Trophoblast cell (in vitro differentiated cells and primary cell): Measurements from ENCODE around the gene PTPRN.

Experiments
- DNase-seq, 2 donors: peaks; one replicate each; pipeline ENCODE4 v3.0.0-alpha.2; 2016
- H2AFZ ChIP-seq: 2 replicates; pipeline ENCODE4 v1.6.1; 2013; ENCODE audit warnings: low read length, moderate library complexity, mild to moderate bottlenecking; ENCODE audit not compliant: insufficient read depth, poor library complexity
- H2AK5ac ChIP-seq: 2 replicates; pipeline ENCODE4 v1.6.1; 2013; ENCODE audit warnings: mild to moderate bottlenecking, low read length
- H2BK120ac ChIP-seq: 2 replicates; pipeline ENCODE4 v1.6.1; 2013; ENCODE audit warnings: low read length, mild to moderate bottlenecking, moderate library complexity; ENCODE audit not compliant: insufficient read depth, poor library complexity
- H2BK12ac ChIP-seq: 2 replicates; pipeline ENCODE4 v1.6.1; 2013; ENCODE audit warnings: mild to moderate bottlenecking, low read length, moderate library complexity
- H2BK5ac ChIP-seq: 2 replicates; pipeline ENCODE4 v1.6.1; 2013; ENCODE audit warnings: low read length, low read depth, moderate library complexity, mild to moderate bottlenecking; ENCODE audit not compliant: poor library complexity
- H3K14ac ChIP-seq: 2 replicates; pipeline ENCODE4 v1.6.1; 2013; ENCODE audit warnings: mild to moderate bottlenecking, low read length
- H3K18ac ChIP-seq: 2 replicates; pipeline ENCODE4 v1.6.1; 2013; ENCODE audit warnings: mild to moderate bottlenecking, low read length
- H3K23ac ChIP-seq: 2 replicates; pipeline ENCODE4 v1.6.1; 2013; ENCODE audit warnings: low read length
- H3K27ac ChIP-seq: 2 replicates; pipeline ENCODE4 v1.5.1; 2013; ENCODE audit warnings: low read depth, mild to moderate bottlenecking, inconsistent platforms, low read length, moderate library complexity
- H3K27me3 ChIP-seq: 2 replicates; pipeline ENCODE4 v1.6.1; 2013; ENCODE audit warnings: inconsistent platforms, mild to moderate bottlenecking, low read length, moderate library complexity; ENCODE audit not compliant: insufficient read depth
- H3K36me3 ChIP-seq, 2 experiments: 1 replicate in 1 of 2; 2 replicates in 1 of 2; pipeline ENCODE4 v1.6.1; 2013; ENCODE audit warnings: low read length in 2 of 2, mild to moderate bottlenecking in 2 of 2, moderate library complexity in 1 of 2; ENCODE audit not compliant: insufficient read depth in 2 of 2, control insufficient read depth in 1 of 2
- H3K4ac ChIP-seq: 2 replicates; pipeline ENCODE4 v1.6.1; 2013; ENCODE audit warnings: low read depth, mild to moderate bottlenecking, low read length, moderate library complexity
- H3K4me1 ChIP-seq, 2 experiments: 1 replicate in 1 of 2; 2 replicates in 1 of 2; pipeline ENCODE4 v1.6.1; 2013; ENCODE audit warnings: low read length in 2 of 2, mild to moderate bottlenecking in 2 of 2, moderate library complexity in 1 of 2; ENCODE audit not compliant: insufficient read depth in 2 of 2, control insufficient read depth in 1 of 2
- H3K4me2 ChIP-seq: 2 replicates; pipeline ENCODE4 v1.6.1; 2013; ENCODE audit warnings: inconsistent platforms, mild to moderate bottlenecking, low read length, moderate library complexity
- H3K4me3 ChIP-seq: 2 replicates; pipeline ENCODE4 v1.5.1; 2013; ENCODE audit warnings: mild to moderate bottlenecking, low read depth, low read length, inconsistent platforms
- H3K79me1 ChIP-seq: one replicate; pipeline ENCODE4 v1.6.1; 2013; ENCODE audit warnings: low read length
- H3K79me2 ChIP-seq: 2 replicates; pipeline ENCODE4 v1.6.1; 2013; ENCODE audit warnings: low read length, mild to moderate bottlenecking; ENCODE audit not compliant: control insufficient read depth, insufficient read depth, poor library complexity
- H3K9ac ChIP-seq: 2 replicates; pipeline ENCODE4 v1.6.1; 2013; ENCODE audit warnings: mild to moderate bottlenecking, low read length
- H3K9me3 ChIP-seq: 2 replicates; pipeline ENCODE4 v1.6.1; 2013; ENCODE audit warnings: low read depth, mild to moderate bottlenecking, control low read depth, inconsistent platforms, low read length; ENCODE audit not compliant: insufficient read depth
- H4K12ac ChIP-seq: 2 replicates; pipeline ENCODE4 v1.6.1; 2013; ENCODE audit warnings: low read depth, mild to moderate bottlenecking, low read length, moderate library complexity
- H4K8ac ChIP-seq: 2 replicates; pipeline ENCODE4 v1.6.1; 2013; ENCODE audit warnings: low read depth, mild to moderate bottlenecking, low read length, moderate library complexity
- H4K91ac ChIP-seq: one replicate; pipeline ENCODE4 v1.6.1; 2013; ENCODE audit warnings: low read depth, mild to moderate bottlenecking, low read length, moderate library complexity
- WGBS: extraction: QIAGEN DNeasy Blood & Tissue Kit; methylation state at CpG from one replicate; pipeline ENCODE4 v1.1.7; 2013; ENCODE audit warnings: missing lambda C conversion rate; ENCODE audit not compliant: insufficient read length, insufficient coverage; ENCODE audit errors: extremely low coverage; 5-methylcytosine and 5-hydroxymethylcytosine counted together

Gene PTPRN

GRCh38 chr2:219251656-219252055, 57.5 kb downstream of the PTPRN start:
- DNase-seq: no peak
- no peaks in the 10 kb centered on the region for H3K79me1 ChIP-seq
- peaks cover 10% of the 10 kb centered on the region for H3K9me3 ChIP-seq
- no peak overlapping the region for H2BK12ac ChIP-seq
- H3K4me2 ChIP-seq: no peak overlapping the region
- H4K8ac ChIP-seq: no peak overlapping the region
- no CpG with 5 or more reads among the region's 6 CpGs for WGBS
- H2AK5ac ChIP-seq: no peak overlapping the region
- H2BK5ac ChIP-seq: no peak overlapping the region
- no peaks in the 10 kb centered on the region for H3K79me2 ChIP-seq
- H3K9ac ChIP-seq: no peak overlapping the region
- H3K14ac ChIP-seq: no peak overlapping the region
- H3K27ac ChIP-seq: no peak overlapping the region
- H3K36me3 ChIP-seq: peaks cover 8 to 13% of the 10 kb centered on the region in 2 experiments
- no peak overlapping the region for H3K4me3 ChIP-seq
- peaks cover 18 to 26% of the 10 kb centered on the region in 2 experiments for H3K4me1 ChIP-seq
- no peak overlapping the region for H3K18ac ChIP-seq
- no peak overlapping the region for H2BK120ac ChIP-seq
- H3K4ac ChIP-seq: no peak overlapping the region
- peaks cover 44% of the 10 kb centered on the region for H3K27me3 ChIP-seq
- H4K12ac ChIP-seq: no peak overlapping the region
- no peak overlapping the region for H2AFZ ChIP-seq
- H3K23ac ChIP-seq: no peak overlapping the region
- H4K91ac ChIP-seq: no peak overlapping the region

- no peak overlapping the region for H4K91ac ChIP-seq
- no peak overlapping the region for H3K9ac ChIP-seq
- H3K14ac ChIP-seq: no peak overlapping the region
- H2BK12ac ChIP-seq: no peak overlapping the region
- DNase-seq: no peak
- H3K79me2 ChIP-seq: peaks cover 4% of the 10 kb centered on the region
- H3K9me3 ChIP-seq: peaks cover 10% of the 10 kb centered on the region
- H3K23ac ChIP-seq: no peak overlapping the region
- H3K27ac ChIP-seq: no peak overlapping the region
- peaks cover 40% of the 10 kb centered on the region for H3K27me3 ChIP-seq
- no peak overlapping the region for H2BK120ac ChIP-seq
- peaks cover 5% of the 10 kb centered on the region for H3K79me1 ChIP-seq
- no peak overlapping the region for H3K4me2 ChIP-seq
- peaks cover 8 to 13% of the 10 kb centered on the region in 2 experiments for H3K36me3 ChIP-seq
- H2AK5ac ChIP-seq: no peak overlapping the region
- WGBS: no CpG with 5 or more reads among the region's 22 CpGs
- H3K4me1 ChIP-seq: peaks cover 23 to 30% of the 10 kb centered on the region in 2 experiments
- no peak overlapping the region for H3K18ac ChIP-seq
- no peak overlapping the region for H3K4me3 ChIP-seq
- H3K4ac ChIP-seq: no peak overlapping the region
- no peak overlapping the region for H2AFZ ChIP-seq
- H4K12ac ChIP-seq: no peak overlapping the region
- no peak overlapping the region for H4K8ac ChIP-seq
- no peak overlapping the region for H2BK5ac ChIP-seq
These were observed 59.0 kb downstream of the PTPRN start for GRCh38 chr2:219250049-219250781.

GRCh38 chr2:219249203-219249980, 59.8 kb downstream of the PTPRN start:
- Histone ChIP-seq H3K36me3 (peaks cover 8 to 13% of the 10 kb centered on the region in 2 experiments), H3K23ac (no peak overlapping the region), H4K12ac (no peak overlapping the region), H4K91ac (no peak overlapping the region), H2BK12ac (no peak overlapping the region), H2AK5ac (no peak overlapping the region), H2AFZ (no peak overlapping the region), H3K4ac (no peak overlapping the region), H3K14ac (no peak overlapping the region), H3K4me1 (peaks cover 23 to 31% of the 10 kb centered on the region in 2 experiments), H3K79me1 (peaks cover 9% of the 10 kb centered on the region), H3K4me2 (no peak overlapping the region), H3K9ac (no peak overlapping the region), H3K79me2 (peaks cover 4% of the 10 kb centered on the region), H3K4me3 (no peak overlapping the region), H3K9me3 (peaks cover 10% of the 10 kb centered on the region), H2BK5ac (no peak overlapping the region), H3K27me3 (peaks cover 32% of the 10 kb centered on the region), H2BK120ac (no peak overlapping the region), H3K27ac (no peak overlapping the region), H3K18ac (no peak overlapping the region), H4K8ac (no peak overlapping the region)
- WGBS: no CpG with 5 or more reads among the region's 7 CpGs
- peak; percentile 42 to 51 for DNase-seq

GRCh38 chr2:219248845-219249202, 60.4 kb downstream of the PTPRN start:
- no peak overlapping the region for H4K91ac ChIP-seq
- no peak overlapping the region for H3K9ac ChIP-seq
- no peak overlapping the region for H3K4ac ChIP-seq
- H4K12ac ChIP-seq: no peak overlapping the region
- peaks cover 26% of the 10 kb centered on the region for H3K27me3 ChIP-seq
- no peak overlapping the region for H3K14ac ChIP-seq
- H3K9me3 ChIP-seq: peaks cover 10% of the 10 kb centered on the region
- H2AFZ ChIP-seq: no peak overlapping the region
- H3K4me1 ChIP-seq: peaks cover 19 to 25% of the 10 kb centered on the region in 2 experiments
- WGBS: no CpG with 5 or more reads among the region's 2 CpGs
- H2AK5ac ChIP-seq: no peak overlapping the region
- H3K4me2 ChIP-seq: no peak overlapping the region
- peaks cover 8 to 13% of the 10 kb centered on the region in 2 experiments for H3K36me3 ChIP-seq
- DNase-seq: no peak
- H2BK120ac ChIP-seq: no peak overlapping the region
- H2BK12ac ChIP-seq: no peak overlapping the region
- H2BK5ac ChIP-seq: no peak overlapping the region
- no peak overlapping the region for H3K18ac ChIP-seq
- H3K27ac ChIP-seq: no peak overlapping the region
- H4K8ac ChIP-seq: no peak overlapping the region
- H3K4me3 ChIP-seq: no peak overlapping the region
- H3K23ac ChIP-seq: no peak overlapping the region
- H3K79me1 ChIP-seq: peaks cover 9% of the 10 kb centered on the region
- peaks cover 4% of the 10 kb centered on the region for H3K79me2 ChIP-seq
